Tibial nerve (tissue), 4 donors: Measurements from ENCODE around the gene FNDC3A. TPM values are rescaled to one million over a fixed set of nuclear protein-coding genes. Genes with fewer than 3 reads are reported as not detected.

Source experiments
- DNase-seq, 2 donors: peaks; one replicate each; pipeline ENCODE4 v3.0.0-alpha.2; 2019; ENCODE audit warnings: low spot score in 2 of 2
- H3K27ac ChIP-seq, 4 donors: fragments of 200-600 bp; sonication (generic) in 3 of 4; one replicate each; pipeline ENCODE4 v1.5.1; 2017 to 2019; ENCODE audit warnings: mild to moderate bottlenecking in 1 of 4
- H3K27me3 ChIP-seq, 2 donors: fragments of 200-600 bp; sonication (generic) in 1 of 2; one replicate each; pipeline versions ENCODE4 v1.5.1 to v1.6.0; 2017 to 2019
- H3K36me3 ChIP-seq, 3 donors: fragments of 200-600 bp; sonication (generic); one replicate each; pipeline ENCODE4 v1.5.1; 2018 to 2019
- H3K4me1 ChIP-seq, 4 donors: fragments of 200-600 bp; sonication (generic) in 3 of 4; one replicate each; pipeline ENCODE4 v1.5.1; 2017 to 2019
- H3K4me3 ChIP-seq, 4 donors: fragments of 200-600 bp; sonication (generic) in 3 of 4; one replicate each; pipeline ENCODE4 v1.5.1; 2017 to 2019; ENCODE audit warnings: mild to moderate bottlenecking in 1 of 4, moderate library complexity in 1 of 4
- H3K9me3 ChIP-seq, 4 donors: fragments of 200-600 bp; sonication (generic) in 3 of 4; one replicate each; pipeline ENCODE4 v1.5.1; 2017 to 2019
- CTCF ChIP-seq, 5 experiments: fragments of 200-600 bp in 3 of 5; fragments of 450-650 bp in 2 of 5; sonication (generic) in 3 of 5; IDR thresholded peaks; one replicate each; pipeline ENCODE4 v1.5.1; 2016 to 2019; ENCODE audit warnings: antibody characterized with exemption in 5 of 5, mild to moderate bottlenecking in 3 of 5, moderate library complexity in 2 of 5
- EP300 ChIP-seq, 2 donors: sonication (generic); formaldehyde crosslinking; IDR thresholded peaks; one replicate each; pipeline ENCODE4 v1.6.1; 2017; ENCODE audit warnings: antibody characterized with exemption in 2 of 2, mild to moderate bottlenecking in 1 of 2
- POLR2A ChIP-seq, 2 donors: fragments of 450-650 bp; IDR thresholded peaks; one replicate each; pipeline ENCODE4 v1.6.1; 2017; ENCODE audit warnings: antibody characterized with exemption in 2 of 2, mild to moderate bottlenecking in 2 of 2, moderate library complexity in 2 of 2
- WGBS, 2 donors: methylation state at CpG; one replicate each; pipeline ENCODE4 v1.1.5; 2018; 5-methylcytosine and 5-hydroxymethylcytosine counted together
- total RNA-seq, 4 donors: library from RNA; depleted of rRNA; stranded (reverse); fragments of >200 nt; gene quantifications; one replicate each; pipeline ENCODE4 v1.1.0, GENCODE V29; 2016

The FNDC3A gene
- total RNA-seq, 4 donors from 2014 or later = 38.2 to 57.7 (median 47.0) TPM

GRCh38 chr13:48949566-48950500 lies 25.9 kb upstream of the FNDC3A start:
- Histone ChIP-seq H3K27ac (no peak overlapping the region), H3K27me3 (no peaks in the 10 kb centered on the region), H3K9me3 (no peaks in the 10 kb centered on the region), H3K36me3 (no peaks in the 10 kb centered on the region), H3K4me1 (peaks cover 0 to 23% (median 0%) of the 10 kb centered on the region in 4 donors), H3K4me3 (no peak overlapping the region)
- WGBS, 2 donors = 24 to 31% methylated on average over 4 of the region's 4 CpGs
- TF ChIP-seq CTCF (IDR thresholded peaks at IDR 0.05) (no peak), EP300 (IDR thresholded peaks at IDR 0.05) (no peak), POLR2A (IDR thresholded peaks at IDR 0.05) (no peak)
- DNase-seq = no peak

DNA sequence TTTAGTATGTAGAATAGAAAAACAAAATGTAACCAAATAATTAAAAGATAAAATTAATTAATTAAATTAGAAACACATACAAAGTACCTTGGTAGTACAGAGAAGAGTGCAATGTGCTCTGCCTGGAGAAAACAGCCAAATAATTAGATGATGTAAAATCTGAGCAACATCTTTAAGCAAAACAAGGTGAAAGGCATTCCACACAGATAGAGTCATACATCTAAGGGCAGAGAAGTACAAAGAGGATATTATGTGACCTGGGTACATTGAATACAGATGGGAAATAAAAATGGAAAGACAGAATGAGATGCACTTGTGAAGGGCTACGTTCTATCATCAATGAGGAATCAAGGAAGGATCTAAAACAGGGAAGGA lies 25.2 kb upstream of the FNDC3A start:
- H3K27ac ChIP-seq = no peak overlapping the region

GRCh38 chr13:48954081-48954480 lies 21.6 kb upstream of the FNDC3A start:
- 23 to 32% methylated on average over 6 of the region's 6 CpGs for WGBS, 2 donors
- no peaks in the 10 kb centered on the region for H3K27me3 ChIP-seq
- peaks cover 0 to 20% (median 0%) of the 10 kb centered on the region in 4 donors for H3K4me1 ChIP-seq
- H3K9me3 ChIP-seq = no peaks in the 10 kb centered on the region
- no peak for DNase-seq
- H3K4me3 ChIP-seq = no peak overlapping the region
- H3K27ac ChIP-seq = no peak overlapping the region
- TF ChIP-seq POLR2A (IDR thresholded peaks at IDR 0.05) = no peak
- no peak for TF ChIP-seq EP300 (IDR thresholded peaks at IDR 0.05)
- no peak for TF ChIP-seq CTCF (IDR thresholded peaks at IDR 0.05)
- H3K36me3 ChIP-seq = no peaks in the 10 kb centered on the region

More for the DNA sequence above, 25.2 kb upstream of the FNDC3A start:
- Histone ChIP-seq H3K9me3 (no peaks in the 10 kb centered on the region), H3K4me1 (peaks cover 0 to 23% (median 0%) of the 10 kb centered on the region in 4 donors), H3K4me3 (no peak overlapping the region), H3K27me3 (no peaks in the 10 kb centered on the region), H3K36me3 (no peaks in the 10 kb centered on the region)
- WGBS, 2 donors = 40 to 47% methylated on average over 1 of the region's 1 CpG
- no peak for DNase-seq
- no peak for TF ChIP-seq EP300 (IDR thresholded peaks at IDR 0.05)
- TF ChIP-seq CTCF (IDR thresholded peaks at IDR 0.05) = no peak
- no peak for TF ChIP-seq POLR2A (IDR thresholded peaks at IDR 0.05)

DNA sequence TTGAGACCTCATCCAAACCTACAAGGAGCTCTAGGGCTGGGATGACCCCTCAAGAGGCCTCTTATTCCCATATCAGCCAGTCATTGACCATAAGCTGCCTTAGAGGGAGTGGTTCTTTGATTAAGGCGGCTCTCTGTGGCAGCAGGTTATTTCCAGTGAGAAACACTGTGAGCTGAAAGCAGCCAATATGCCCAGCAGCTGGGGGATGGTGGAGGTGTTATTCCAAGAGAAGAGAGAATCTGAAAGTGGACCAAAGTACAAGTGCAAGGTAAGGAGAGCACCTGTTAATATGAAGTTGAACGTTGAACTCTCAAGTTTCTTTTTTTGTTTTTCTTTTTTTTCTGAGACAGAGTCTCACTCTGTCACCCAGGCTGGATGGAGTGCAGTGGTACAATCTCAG lies 20.2 kb upstream of the FNDC3A start:
- H3K27ac ChIP-seq = no peak overlapping the region
- no peak overlapping the region for H3K4me3 ChIP-seq
- no peak for DNase-seq
- H3K9me3 ChIP-seq = no peaks in the 10 kb centered on the region
- H3K36me3 ChIP-seq = no peaks in the 10 kb centered on the region
- H3K27me3 ChIP-seq = no peaks in the 10 kb centered on the region
- peaks cover 0 to 7% (median 0%) of the 10 kb centered on the region in 4 donors for H3K4me1 ChIP-seq
- WGBS, 2 donors = 62 to 73% methylated on average over 2 of the region's 2 CpGs
- no peak for TF ChIP-seq POLR2A (IDR thresholded peaks at IDR 0.05)
- TF ChIP-seq EP300 (IDR thresholded peaks at IDR 0.05) = no peak
- TF ChIP-seq CTCF (IDR thresholded peaks at IDR 0.05) = no peak

- Histone ChIP-seq H3K4me3 (no peak overlapping the region), H3K27me3 (no peaks in the 10 kb centered on the region), H3K36me3 (no peaks in the 10 kb centered on the region), H3K4me1 (no peaks in the 10 kb centered on the region), H3K9me3 (no peaks in the 10 kb centered on the region), H3K27ac (no peak overlapping the region)
- TF ChIP-seq EP300 (IDR thresholded peaks at IDR 0.05) (no peak), CTCF (IDR thresholded peaks at IDR 0.05) (no peak), POLR2A (IDR thresholded peaks at IDR 0.05) (no peak)
- DNase-seq = no peak
- WGBS, 2 donors = 78 to 88% methylated on average over 2 of the region's 2 CpGs
Measured at GRCh38 chr13:48961379-48961778, 14.3 kb upstream of the FNDC3A start.
